Measurements from ENCODE around the gene ARHGEF25.
"Not testable (repeated sequence)": the region's sequence is repeated elsewhere in the genome, so short reads cannot be mapped to it uniquely, and the experiment has no call there.

ARHGEF25 gene

DNA sequence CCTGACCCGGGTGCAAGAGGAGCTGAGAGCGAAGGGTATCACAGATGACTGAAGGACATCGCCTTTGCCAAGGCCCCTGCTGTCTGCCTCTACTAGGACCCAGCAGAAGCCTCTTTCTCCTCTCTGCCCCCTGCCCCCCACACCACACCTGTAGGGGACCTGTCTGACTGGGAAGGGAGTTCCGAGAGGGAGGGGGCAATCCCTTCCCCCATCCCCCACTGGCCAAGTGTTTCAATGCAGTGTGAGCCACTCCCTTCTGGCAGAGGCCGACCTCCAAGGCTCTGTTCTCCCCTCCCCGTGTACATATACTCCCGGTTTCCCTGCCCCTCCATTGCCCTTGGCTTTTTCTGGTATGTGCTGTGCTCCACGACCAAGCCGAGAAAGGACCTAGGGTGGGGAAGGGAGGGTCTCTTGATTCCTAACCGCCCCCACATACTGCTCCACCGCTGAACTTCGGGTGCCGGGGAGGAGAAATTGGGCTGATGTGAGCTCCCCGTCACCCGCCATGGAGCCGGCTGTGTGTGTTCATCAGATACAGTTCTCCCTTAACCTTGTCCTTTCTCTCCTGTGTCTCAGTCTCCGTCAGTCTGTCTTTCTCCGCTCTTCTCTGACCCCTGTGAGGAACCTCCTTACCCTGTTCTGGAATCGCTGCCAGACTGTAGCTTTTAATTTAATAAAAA lies 2.0 kb upstream of the ARHGEF25 start:
- no peak for DNase-seq (ENCODE audit: low spot score)

DNA sequence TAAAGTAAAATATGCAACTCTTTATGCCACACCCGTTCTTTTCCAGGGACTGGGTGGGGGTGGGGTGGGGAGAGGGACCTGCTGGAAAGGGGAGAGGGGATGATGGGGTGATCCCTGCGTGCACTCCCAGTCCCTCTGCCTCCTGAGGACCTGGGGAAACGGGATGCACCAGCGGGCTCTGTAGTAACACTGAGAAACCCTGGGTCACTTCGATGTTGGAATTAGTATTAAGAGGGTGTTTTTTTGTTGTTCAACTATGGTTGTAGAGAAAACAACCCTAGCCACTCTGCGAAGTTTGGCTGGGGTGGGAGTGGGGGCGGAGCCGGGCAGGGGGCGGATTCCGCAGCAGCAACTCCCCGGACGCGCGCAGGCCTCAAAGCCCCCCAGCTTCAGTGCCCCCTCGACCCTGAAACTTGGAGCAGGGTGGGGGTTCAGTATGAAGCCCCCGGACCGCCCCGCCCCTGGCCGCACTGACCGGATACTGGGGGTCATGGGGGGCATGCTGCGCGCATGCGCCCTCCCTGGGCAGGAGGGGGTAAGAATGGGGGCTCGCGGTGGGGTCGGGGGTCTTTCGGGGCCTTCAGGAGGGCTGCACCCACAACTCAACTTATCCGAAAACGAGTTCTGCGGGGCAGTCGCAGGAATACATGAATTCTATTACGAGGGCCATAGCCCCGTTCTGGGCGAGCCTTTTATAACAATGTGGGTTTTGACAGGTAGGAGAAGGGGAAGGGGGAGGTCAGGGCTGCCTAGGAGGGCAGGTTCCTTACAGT lies 1.3 kb upstream of the ARHGEF25 start:
- DNase-seq (ENCODE audit: low spot score): no peak

DNA sequence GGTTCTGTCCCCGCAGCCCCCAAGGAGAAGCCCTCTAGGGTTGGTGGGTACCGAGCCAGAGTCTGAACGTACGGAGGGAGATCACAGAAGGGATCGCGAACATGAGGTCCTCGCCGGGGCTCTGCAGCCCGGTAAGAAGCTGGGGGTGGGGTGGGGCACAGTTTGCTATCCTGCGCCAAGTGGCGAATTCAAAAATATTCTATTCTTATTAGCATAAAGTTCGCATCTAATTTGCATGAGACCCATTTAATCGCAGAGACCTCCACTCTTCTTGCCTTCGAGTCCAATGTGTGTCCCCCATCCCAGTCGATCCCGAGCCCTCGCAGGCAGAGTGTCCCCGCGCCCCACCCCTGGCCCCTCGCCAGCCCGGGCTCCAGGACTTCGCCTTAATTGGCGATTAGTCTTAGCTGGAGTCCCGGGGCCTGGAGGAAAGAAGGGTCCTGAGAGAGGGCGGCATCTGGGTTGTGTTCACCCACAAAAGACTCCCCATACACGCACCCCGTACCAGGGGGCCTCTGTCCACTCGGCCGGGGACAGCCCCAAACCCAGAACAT lies 604 bp upstream of the ARHGEF25 start:
- no peak for DNase-seq (ENCODE audit: low spot score)

DNA sequence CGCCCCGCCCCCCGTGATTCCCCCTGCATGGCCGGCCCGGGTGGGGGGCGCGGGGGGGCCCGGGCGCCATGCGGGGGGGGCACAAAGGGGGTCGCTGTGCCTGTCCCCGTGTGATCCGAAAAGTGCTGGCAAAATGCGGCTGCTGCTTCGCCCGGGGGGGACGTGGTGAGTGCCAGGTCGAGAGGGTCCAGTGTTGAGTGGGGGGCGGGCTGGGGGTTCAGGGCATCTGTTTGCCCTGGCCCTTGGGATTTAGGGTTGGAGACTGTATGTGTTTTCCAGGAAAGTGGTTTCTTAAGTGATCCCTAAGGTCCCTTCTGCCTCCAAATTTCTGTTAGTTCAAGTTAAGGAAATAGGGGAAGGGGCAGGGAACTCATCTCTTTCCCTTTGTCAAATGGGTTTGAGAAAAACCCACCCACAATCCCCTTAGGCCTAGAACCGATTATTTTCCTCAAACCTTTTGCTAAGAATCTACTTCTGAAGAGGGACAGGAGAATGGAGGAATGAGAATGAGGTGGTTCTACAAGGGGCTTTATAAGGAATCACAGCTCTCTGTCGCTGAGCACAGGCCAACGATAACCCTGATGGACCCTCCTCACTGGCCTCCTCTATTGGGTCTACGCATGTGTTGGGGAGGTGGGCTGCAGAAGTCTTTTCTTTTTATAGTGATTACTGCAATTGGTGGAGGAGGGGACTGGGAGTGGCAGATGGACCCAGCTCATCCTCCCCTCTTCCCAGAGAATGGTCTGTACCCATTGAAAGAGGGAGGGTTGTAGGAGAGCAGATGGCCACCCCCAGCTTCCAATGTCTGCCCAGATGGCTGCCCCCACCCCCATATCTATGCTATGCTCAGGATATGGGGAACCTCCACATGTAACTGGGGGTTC lies 834 bp downstream of the ARHGEF25 start:
- DNase-seq (ENCODE audit: low spot score): no peak

DNA sequence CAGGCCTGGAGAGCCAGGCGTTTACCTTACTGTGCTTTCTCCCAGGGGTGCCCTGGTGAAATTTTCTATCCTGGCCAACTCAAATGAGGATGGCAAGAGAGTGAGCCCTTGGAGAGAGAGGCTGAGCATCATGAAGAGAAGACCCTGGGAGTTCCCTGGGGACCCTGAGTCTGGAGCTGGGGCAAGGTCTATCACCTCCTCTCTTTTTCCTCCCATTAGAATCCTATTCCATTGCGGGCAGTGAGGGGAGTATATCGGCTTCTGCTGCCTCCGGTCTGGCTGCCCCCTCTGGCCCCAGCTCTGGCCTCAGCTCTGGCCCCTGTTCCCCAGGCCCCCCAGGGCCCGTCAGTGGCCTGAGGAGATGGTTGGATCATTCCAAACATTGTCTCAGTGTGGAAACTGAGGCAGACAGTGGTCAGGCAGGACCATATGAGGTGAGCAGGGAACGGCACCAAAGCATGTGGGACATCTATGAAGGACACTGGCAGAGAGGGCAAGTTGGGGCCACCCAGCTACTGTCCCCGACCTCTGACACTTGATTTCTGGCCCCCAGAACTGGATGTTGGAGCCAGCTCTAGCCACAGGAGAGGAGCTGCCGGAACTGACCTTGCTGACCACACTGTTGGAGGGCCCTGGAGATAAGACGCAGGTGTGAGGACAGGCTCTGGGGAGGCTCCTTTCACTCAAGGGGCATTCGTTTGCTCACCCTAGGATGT lies 1.6 kb downstream of the ARHGEF25 start:
- no peak for DNase-seq (ENCODE audit: low spot score)

DNA sequence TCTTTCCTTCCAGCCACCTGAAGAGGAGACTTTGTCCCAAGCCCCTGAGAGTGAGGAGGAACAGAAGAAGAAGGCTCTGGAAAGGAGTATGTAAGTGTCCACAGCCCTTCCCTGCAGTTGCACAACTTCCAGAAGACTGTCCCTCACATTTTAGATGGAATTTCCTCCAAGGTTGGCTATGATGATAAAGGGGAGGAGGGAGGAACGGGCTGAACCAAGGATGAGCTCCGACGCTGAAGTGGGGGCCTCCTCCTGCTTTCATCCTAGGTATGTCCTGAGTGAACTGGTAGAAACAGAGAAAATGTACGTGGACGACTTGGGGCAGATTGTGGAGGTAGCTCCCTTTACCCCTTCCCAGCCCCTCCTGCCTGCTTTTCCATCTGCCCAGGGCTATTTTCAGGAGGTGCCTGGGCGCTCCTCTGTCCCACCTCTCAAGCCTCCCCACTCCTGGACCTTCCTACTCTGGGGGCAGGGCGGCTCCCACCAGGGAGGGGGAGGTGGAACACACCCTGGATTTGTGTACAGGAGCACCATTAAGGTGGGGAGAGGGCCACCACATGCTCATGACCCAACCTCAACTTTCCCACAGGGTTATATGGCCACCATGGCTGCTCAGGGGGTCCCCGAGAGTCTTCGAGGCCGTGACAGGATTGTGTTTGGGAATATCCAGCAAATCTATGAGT lies 2.3 kb downstream of the ARHGEF25 start:
- no peak for DNase-seq (ENCODE audit: low spot score)

DNA sequence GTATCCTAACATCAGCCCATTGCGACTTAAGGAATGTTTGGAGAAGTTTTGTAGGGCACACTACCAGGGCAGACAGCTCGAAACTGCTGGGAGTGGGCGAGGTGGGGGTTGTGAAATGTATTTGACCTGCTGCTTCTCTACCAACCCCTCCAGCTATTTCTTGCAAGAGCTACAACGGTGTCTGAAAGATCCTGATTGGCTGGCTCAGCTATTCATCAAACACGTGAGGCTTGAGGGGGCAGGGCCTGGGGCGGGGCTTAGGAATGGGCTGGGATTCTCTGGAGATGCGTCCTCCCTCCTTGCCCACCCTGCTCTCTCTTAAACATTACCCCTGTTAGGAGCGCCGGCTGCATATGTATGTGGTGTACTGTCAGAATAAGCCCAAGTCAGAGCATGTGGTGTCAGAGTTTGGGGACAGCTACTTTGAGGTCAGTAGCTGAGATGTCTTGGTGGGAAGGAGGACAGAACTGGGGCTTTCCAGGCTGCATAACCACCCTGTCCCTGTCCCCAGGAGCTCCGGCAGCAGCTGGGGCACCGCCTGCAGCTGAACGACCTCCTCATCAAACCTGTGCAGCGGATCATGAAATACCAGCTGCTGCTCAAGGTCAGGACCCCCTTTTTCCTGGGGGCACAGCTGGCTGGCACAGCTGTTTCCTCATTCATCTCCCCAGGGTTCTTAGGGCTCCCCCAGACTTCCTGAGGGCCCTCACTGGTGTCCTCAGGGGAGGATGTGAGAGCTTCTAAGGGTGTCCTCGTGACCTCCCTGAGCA lies 3.1 kb downstream of the ARHGEF25 start:
- no peak for DNase-seq (ENCODE audit: low spot score)

DNA sequence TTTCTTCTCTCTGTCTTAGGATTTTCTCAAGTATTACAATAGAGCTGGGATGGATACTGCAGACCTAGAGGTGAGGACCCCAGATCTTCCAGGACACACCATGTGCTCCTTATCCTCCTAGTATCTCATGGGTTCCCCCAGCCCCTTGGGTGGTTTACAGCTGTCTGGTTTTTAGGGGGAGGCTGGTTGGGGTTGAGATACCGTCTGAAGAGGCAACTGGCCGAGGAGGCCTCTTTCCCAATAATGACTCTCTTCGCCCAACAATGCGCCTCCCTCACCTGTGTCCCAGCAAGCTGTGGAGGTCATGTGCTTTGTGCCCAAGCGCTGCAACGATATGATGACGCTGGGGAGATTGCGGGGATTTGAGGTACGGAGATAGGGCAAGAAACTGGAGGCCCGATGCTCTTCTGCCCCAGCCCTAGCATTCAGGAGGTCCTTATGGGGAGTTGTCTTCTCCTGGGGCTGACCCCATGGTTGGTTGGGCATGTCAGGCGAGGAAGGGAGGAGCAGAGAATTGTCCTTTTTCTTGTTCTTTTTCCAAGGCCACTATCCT lies 3.8 kb downstream of the ARHGEF25 start:
- DNase-seq (ENCODE audit: low spot score): no peak

DNA sequence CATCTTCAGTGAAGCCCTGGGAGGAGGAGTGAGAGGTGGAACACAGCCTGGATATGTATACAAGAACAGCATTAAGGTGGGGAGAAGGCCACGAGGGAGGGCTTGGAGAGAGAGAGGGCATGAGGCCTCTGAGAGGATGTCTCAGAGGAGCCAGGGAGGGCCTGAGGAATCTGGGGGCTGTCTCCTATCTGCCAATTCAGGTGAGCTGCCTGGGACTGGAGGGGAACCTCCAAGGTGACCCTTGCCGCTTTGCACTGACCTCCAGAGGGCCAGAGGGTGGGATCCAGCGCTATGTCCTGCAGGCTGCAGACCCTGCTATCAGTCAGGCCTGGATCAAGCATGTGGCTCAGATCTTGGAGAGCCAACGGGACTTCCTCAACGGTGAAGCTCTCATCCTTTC lies 4.4 kb downstream of the ARHGEF25 start:
- no peak for DNase-seq (ENCODE audit: low spot score)

DNA sequence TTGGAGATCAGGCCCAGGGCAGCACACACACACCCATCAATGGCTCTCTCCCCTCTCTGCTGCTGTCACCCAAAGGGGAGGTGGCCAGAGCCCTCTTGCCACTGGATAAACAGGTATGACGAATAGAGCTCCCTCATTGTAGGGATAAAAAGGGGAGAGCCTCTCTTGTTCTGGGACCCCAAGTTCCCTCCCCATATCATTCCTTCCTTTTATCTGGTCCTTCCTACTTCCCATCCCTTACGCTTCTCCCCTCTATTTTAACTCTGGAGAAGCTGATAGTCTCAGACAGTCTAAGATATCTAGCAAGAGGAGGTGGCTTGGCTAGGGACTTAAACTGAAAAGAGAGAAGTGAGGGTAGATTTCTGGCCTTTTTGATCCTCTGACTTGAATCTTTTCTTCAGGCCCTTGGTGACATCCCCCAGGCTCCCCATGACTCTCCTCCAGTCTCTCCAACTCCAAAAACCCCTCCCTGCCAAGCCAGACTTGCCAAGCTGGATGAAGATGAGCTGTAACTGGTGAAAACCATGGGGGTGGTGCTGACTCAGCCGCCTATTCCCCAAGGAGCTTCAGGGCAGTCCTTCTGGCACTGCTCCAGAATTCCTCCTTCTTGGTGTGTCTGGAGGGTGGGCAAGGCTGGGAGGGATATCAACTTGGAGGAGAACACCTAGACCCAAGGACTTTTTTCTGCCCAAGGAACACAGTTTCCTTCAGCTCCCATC lies 5.3 kb downstream of the ARHGEF25 start:
- DNase-seq (ENCODE audit: low spot score): no peak

DNA sequence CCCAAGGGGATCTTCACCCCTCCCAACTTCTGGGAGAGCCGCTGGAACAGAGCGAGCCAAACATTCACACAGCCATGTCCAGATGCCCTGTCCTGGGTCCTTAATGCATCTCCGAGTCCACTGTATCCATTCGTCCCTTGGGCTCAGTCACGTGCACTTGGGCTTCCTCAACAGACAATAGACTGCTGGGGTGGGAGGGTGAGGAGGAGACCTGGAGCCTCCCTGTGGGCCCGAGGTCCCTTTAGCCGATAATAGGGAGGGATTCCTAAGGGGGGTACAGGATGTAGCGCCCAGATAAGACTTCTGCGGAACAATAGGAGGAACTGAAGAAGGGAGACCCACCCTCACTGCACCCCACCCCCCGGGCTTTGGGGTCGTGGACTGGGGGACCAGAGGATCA lies 6.7 kb downstream of the ARHGEF25 start:
- no peak for DNase-seq (ENCODE audit: low spot score)

DNA sequence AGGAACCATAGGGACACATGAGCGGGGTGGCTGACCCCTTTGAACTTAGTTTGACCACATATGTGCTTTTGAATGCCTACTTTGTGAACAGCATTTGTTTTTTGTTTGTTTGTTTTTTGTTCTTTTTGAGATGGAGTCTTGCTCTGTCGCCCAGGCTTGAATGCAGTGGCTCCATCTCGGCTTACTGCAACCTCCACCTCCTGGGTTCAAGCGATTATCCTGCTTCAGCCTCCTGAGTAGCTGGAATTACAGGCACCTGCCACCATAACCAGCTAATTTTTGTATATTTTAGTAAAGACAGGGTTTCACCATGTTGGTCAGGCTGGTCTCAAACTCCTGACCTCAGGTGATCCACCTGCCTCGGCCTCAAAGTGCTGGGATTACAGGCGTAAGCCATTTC lies 7.2 kb downstream of the ARHGEF25 start:
- not testable (repeated sequence) for DNase-seq (ENCODE audit: low spot score)

DNA sequence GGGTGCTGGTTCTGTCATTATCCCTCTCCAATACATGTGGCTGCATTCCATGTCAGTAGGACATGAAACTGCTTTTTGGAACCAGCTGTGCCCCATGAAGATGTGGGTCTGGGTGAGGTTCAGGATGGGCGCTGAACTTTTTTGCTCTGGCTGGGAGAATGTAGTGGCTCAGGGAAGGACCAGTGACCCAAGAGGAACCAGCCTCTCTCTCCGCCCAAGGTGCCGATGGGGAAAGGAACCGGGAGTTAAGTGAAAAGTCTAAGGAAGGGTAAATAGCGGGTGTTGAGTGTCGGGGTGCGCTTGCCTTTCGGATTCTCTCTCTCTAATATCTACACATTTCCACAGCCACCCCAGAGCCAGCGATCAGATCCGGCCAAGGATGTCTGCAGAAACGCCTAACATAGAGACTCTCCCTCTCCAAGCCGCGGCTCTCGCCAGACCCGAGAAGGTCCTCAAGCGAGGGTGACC lies 7.8 kb downstream of the ARHGEF25 start:
- DNase-seq (ENCODE audit: low spot score): no peak

DNA sequence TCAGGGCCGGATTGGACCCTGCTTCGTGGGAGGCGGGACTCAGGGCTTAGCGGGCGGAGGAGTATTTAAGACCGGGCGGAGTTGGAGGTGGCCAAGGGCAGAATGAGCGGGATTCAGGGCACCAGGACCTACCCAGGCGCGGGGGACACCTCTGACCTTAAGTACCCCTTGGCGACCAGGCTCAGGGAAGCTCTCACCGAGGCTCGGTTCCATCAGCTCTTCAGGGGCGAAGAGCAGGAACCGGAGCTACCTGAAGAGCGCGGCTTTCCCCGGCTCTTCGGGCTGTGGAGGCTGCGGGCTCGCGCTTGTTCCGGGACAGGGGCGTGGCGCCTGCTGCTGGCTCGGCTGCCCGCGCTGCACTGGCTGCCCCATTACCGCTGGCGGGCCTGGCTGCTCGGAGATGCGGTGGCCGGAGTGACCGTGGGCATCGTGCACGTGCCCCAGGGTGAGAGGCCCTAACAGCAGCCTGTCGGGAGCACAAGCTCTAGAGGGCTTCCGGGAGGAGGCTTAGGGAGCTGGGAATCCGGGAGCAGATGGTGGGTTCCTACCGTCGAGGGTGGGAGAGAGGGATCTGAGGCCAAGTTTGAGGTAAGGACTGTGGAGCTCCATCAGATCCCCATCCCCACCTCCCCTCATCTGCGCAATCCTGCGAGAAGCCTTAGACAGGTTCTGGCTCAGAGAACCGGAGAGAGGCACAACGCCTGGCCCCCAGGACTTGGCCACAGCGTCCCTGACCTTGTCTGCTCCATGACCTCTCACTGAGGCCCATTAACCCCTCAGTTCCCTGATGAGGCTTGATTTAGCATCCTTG lies 8.4 kb downstream of the ARHGEF25 start:
- no peak for DNase-seq (ENCODE audit: low spot score)

DNA sequence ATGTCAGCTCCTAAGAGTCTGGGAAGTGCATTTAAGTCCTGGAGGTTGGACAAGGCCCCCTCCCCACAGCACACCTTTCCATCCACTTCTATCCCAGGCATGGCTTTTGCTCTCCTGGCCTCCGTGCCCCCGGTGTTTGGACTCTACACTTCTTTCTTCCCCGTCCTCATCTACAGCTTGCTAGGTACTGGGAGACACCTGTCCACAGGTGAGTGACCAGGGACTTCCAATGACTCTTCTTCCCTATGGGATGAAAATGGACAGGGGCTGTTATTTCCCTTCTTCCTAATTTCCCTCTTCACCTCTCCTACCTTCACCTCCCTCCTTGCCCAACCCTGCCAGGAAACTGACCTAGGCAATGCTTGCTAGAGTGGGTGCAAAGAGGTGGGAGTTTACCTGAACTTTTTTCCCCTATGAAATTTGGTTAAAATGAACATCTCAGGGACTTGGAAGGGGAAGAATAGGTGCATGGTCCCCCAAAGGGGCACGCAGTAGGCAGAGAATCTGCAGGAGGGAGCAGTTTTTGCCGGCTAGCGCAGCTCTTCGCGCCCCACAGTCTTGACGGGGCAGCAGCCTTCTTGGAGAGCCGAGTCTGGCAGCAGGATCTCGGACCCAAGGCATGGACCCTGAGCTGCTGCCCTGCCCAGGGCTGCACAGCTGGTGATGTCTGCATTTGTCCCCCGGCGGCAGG lies 9.2 kb downstream of the ARHGEF25 start:
- DNase-seq (ENCODE audit: low spot score): no peak

DNA sequence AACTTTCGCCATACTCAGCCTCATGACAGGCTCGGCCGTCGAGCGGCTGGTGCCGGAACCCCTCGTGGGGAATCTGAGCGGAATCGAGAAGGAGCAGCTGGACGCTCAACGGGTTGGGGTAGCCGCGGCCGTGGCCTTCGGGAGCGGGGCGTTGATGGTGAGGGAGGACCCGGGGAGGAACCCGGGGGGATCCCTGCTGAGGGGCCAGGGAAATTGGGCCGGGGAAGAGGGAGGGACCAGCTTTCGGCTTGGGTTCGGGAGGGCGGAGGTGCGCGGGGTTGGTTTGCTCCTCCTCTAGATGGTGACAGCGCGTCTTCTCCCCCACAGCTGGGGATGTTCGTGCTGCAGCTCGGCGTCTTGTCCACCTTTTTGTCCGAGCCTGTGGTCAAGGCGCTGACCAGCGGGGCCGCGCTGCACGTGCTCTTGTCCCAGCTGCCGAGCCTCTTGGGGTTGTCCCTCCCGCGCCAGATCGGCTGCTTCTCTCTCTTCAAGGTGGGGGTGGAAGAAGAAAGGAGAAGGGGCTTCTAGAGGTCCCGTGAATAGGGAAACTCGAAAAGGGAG lies 9.8 kb downstream of the ARHGEF25 start:
- DNase-seq (ENCODE audit: low spot score): no peak

DNA sequence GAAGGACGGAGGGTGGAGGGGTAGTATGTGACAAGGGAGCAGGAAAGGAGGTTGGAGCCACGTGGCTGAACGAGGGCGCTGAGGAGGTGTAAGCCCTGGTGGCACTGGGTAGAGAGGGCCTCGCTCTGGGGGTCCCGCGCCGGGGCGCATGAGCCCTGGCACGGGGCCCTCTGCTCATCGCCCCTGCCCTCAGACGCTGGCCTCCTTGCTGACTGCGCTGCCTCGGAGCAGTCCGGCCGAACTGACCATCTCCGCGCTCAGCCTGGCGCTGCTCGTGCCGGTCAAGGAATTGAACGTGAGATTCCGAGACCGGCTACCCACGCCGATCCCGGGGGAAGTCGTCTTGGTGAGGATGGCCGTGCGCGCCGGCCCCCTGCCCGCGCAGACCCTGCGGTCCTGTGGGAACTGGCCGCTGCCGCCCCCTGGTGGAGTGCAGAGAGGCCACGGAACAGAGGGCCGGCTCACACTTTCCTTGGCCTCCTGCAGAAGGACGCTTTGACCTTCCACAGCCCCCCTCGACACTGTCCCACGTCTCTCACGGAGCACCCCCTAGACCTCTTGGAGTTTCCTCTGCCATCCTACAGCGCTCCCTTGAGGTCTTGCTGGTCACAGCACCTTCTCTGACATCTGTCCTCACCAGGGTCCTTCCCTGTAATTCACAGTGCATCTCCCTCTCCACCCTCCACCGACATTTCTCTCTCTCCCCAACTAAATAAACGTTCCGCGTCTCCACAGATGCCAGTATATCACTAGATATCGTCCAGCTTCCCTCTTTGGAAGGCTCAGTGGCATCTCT lies 10.5 kb downstream of the ARHGEF25 start:
- DNase-seq (ENCODE audit: low spot score): peak; percentile 41
